Activated CD8-positive, alpha-beta memory T cell treated with anti-CD3 and anti-CD28 coated beads, Interleukin-2, amount 50 U/mL, for 1 hour (primary cell): ENCODE results near the gene NME9.

Source experiments
- DNase-seq: peaks from one replicate; pipeline ENCODE4 v3.0.0-alpha.2; 2020; ENCODE audit errors: extremely low read depth

Gene NME9

GRCh38 chr3:138334608-138335007 is 5.0 kb upstream of the NME9 start:
- DNase-seq: no peak

- no peak for DNase-seq
Observed at GRCh38 chr3:138332472-138333073, 2.9 kb upstream of the NME9 start.

- DNase-seq: no peak
Observed at GRCh38 chr3:138331143-138331894, 1.7 kb upstream of the NME9 start.

- no peak for DNase-seq
Observed at GRCh38 chr3:138329984-138330293, 288 bp upstream of the NME9 start.

GRCh38 chr3:138328341-138328740 is 1.3 kb downstream of the NME9 start:
- no peak for DNase-seq

GRCh38 chr3:138327831-138328230 is 1.8 kb downstream of the NME9 start:
- DNase-seq: no peak

GRCh38 chr3:138326866-138327595 is 2.6 kb downstream of the NME9 start:
- DNase-seq: no peak

- DNase-seq: no peak
Observed at GRCh38 chr3:138325990-138326389, 3.7 kb downstream of the NME9 start.

- DNase-seq: no peak
Observed at GRCh38 chr3:138323971-138324370, 5.7 kb downstream of the NME9 start.

- no peak for DNase-seq
Observed at GRCh38 chr3:138317687-138318086, 12.0 kb downstream of the NME9 start.

- DNase-seq: no peak
Observed at GRCh38 chr3:138314751-138315150, 14.9 kb downstream of the NME9 start.

GRCh38 chr3:138310494-138310893 is 19.2 kb downstream of the NME9 start:
- no peak for DNase-seq

GRCh38 chr3:138308783-138309182 is 20.9 kb downstream of the NME9 start:
- no peak for DNase-seq

- DNase-seq: no peak
Observed at GRCh38 chr3:138307899-138308298, 21.8 kb downstream of the NME9 start.

- DNase-seq: no peak
Observed at GRCh38 chr3:138303474-138303873, 26.2 kb downstream of the NME9 start.

GRCh38 chr3:138300647-138301046 is 29.0 kb downstream of the NME9 start:
- DNase-seq: no peak

- DNase-seq: no peak
Observed at GRCh38 chr3:138297876-138298275, 31.8 kb downstream of the NME9 start.

- no peak for DNase-seq
Observed at GRCh38 chr3:138297059-138297607, 32.5 kb downstream of the NME9 start.

GRCh38 chr3:138296639-138297038 is 33.0 kb downstream of the NME9 start:
- no peak for DNase-seq

- no peak for DNase-seq
Observed at GRCh38 chr3:138289701-138290100, 40.0 kb downstream of the NME9 start.

- DNase-seq: no peak
Observed at GRCh38 chr3:138289260-138289659, 40.4 kb downstream of the NME9 start.

- no peak for DNase-seq
Observed at GRCh38 chr3:138284957-138285477, 44.6 kb downstream of the NME9 start.

GRCh38 chr3:138284079-138284478 is 45.6 kb downstream of the NME9 start:
- DNase-seq: no peak
